Endothelial cell of umbilical vein (primary cell): Measurements from ENCODE around the gene IGSF9B. TPM values are rescaled to one million over a fixed set of nuclear protein-coding genes. Genes with fewer than 3 reads are reported as not detected.

Source experiments
- BruUV-seq: library from RNA; stranded (reverse); fragments of 400-500 nt; replicated peaks from 2 replicates; lab custom pipeline; 2021; lab: Mats Ljungman, UMichigan
- CTCF ChIA-PET: fragments of 300-600, 350-600 bp; sonication (Branson Sonifier 250); formaldehyde crosslinking; loops from one replicate; lab custom pipeline; 2021; ENCODE audit warnings: antibody characterized with exemption, inconsistent platforms; lab: Charles Lee
- POLR2A ChIA-PET: fragments of 300-600, 350-600 bp; sonication (Branson Sonifier 250); formaldehyde crosslinking; loops from one replicate; lab custom pipeline; 2021; ENCODE audit warnings: antibody characterized with exemption, inconsistent platforms; lab: Charles Lee
- DNase-seq: peaks from one replicate; pipeline ENCODE4 v3.0.0-alpha.2; 2011; ENCODE audit warnings: low read depth, low spot score
- FAIRE-seq: peaks from 2 replicates; lab custom pipeline; 2011; peaks lifted over from hg19 to GRCh38; lab: Jason Lieb, UNC
- H2AFZ ChIP-seq: 2 replicates; pipeline ENCODE4 v1.6.0; 2012; ENCODE audit warnings: low read depth, low read length, control low read depth, inconsistent platforms
- H3K27ac ChIP-seq: 2 replicates; pipeline ENCODE4 v1.5.1; 2011; ENCODE audit warnings: low read depth, mild to moderate bottlenecking, control low read depth, low read length, moderate library complexity; ENCODE audit not compliant: insufficient read depth
- H3K27me3 ChIP-seq, 2 experiments: 2 replicates each; pipeline versions ENCODE4 v1.6.0 to v1.6.1; 2011; ENCODE audit warnings: low read length in 2 of 2, mixed read lengths in 1 of 2; ENCODE audit not compliant: control insufficient read depth in 2 of 2, insufficient read depth in 2 of 2
- H3K36me3 ChIP-seq, 2 experiments: 2 replicates in 1 of 2; 3 replicates in 1 of 2; pipeline ENCODE4 v1.5.1; 2011; ENCODE audit warnings: low read length in 2 of 2, mild to moderate bottlenecking in 1 of 2, moderate library complexity in 1 of 2; ENCODE audit not compliant: control insufficient read depth in 2 of 2, insufficient read depth in 2 of 2; ENCODE audit errors: extremely low read depth in 1 of 2
- H3K4me1 ChIP-seq: 3 replicates; pipeline ENCODE4 v1.5.1; 2011; ENCODE audit warnings: mild to moderate bottlenecking, low read length; ENCODE audit not compliant: control insufficient read depth, insufficient read depth; ENCODE audit errors: extremely low read depth
- H3K4me2 ChIP-seq: 2 replicates; pipeline ENCODE4 v1.6.1; 2011; ENCODE audit warnings: low read length, control low read depth, mixed read lengths; ENCODE audit not compliant: insufficient read depth
- H3K4me3 ChIP-seq, 3 experiments: fragments of 200-600 bp in 1 of 3; sonication (generic), shearing (Covaris generic) in 1 of 3; replicated peaks in 1 of 3; 2 replicates each; pipeline ENCODE4 v1.5.1; 2011 to 2016; ENCODE audit warnings: control low read depth in 3 of 3, low read length in 3 of 3, mild to moderate bottlenecking in 2 of 3, inconsistent platforms in 1 of 3, low read depth in 1 of 3, moderate library complexity in 1 of 3; ENCODE audit not compliant: insufficient read depth in 1 of 3
- H3K79me2 ChIP-seq: 2 replicates; pipeline ENCODE4 v1.6.0; 2012; ENCODE audit warnings: low read length, inconsistent platforms; ENCODE audit not compliant: control insufficient read depth, insufficient read depth
- H3K9ac ChIP-seq: replicated peaks from 2 replicates; pipeline ENCODE3; 2011; ENCODE audit warnings: low read length, control low read depth; ENCODE audit not compliant: insufficient read depth; ENCODE audit errors: extremely low read depth
- H3K9me1 ChIP-seq: replicated peaks from 3 replicates; pipeline ENCODE4 v1.6.0; 2011; ENCODE audit warnings: mild to moderate bottlenecking, low read length; ENCODE audit not compliant: control insufficient read depth, insufficient read depth; ENCODE audit errors: extremely low read depth
- H3K9me3 ChIP-seq: replicated peaks from 2 replicates; pipeline ENCODE4 v1.5.1; 2012; ENCODE audit warnings: low read length, inconsistent platforms; ENCODE audit not compliant: control insufficient read depth, insufficient read depth
- H4K20me1 ChIP-seq: replicated peaks from 2 replicates; pipeline ENCODE3; 2011; ENCODE audit warnings: mild to moderate bottlenecking, low read length; ENCODE audit not compliant: control insufficient read depth, insufficient read depth; ENCODE audit errors: extremely low read depth
- CTCF ChIP-seq, 2 donors: IDR thresholded peaks; 1 replicate in 1 of 2; 2 replicates in 1 of 2; pipeline ENCODE4 v1.5.1; 2011; ENCODE audit warnings: low read length in 2 of 2, mild to moderate bottlenecking in 2 of 2, moderate library complexity in 2 of 2, control low read depth in 1 of 2, inconsistent platforms in 1 of 2, low read depth in 1 of 2; ENCODE audit not compliant: insufficient read depth in 1 of 2; ENCODE audit errors: extremely low read depth in 1 of 2
- EZH2 ChIP-seq: IDR thresholded peaks from 2 replicates; pipeline ENCODE4 v1.6.1; 2012; ENCODE audit warnings: borderline replicate concordance, low read depth, mild to moderate bottlenecking, moderate library complexity, low read length, inconsistent platforms; ENCODE audit not compliant: severe bottlenecking
- FOS ChIP-seq: IDR thresholded peaks from 2 replicates; pipeline ENCODE4 v1.6.1; 2011; ENCODE audit warnings: mild to moderate bottlenecking, low read length, moderate library complexity, borderline replicate concordance; ENCODE audit not compliant: insufficient read depth
- GATA2 ChIP-seq: IDR thresholded peaks from 2 replicates; pipeline ENCODE4 v1.7.0; 2011; ENCODE audit warnings: low read depth, mild to moderate bottlenecking, moderate library complexity, mixed read lengths, low read length; ENCODE audit not compliant: insufficient read length, insufficient read depth
- JUN ChIP-seq: IDR thresholded peaks from 2 replicates; pipeline ENCODE4 v1.6.1; 2011; ENCODE audit warnings: borderline replicate concordance, low read depth; ENCODE audit not compliant: insufficient read length, insufficient read depth
- MAX ChIP-seq: IDR thresholded peaks from 2 replicates; pipeline ENCODE4 v1.6.1; 2011; ENCODE audit not compliant: insufficient read depth, insufficient read length
- MYC ChIP-seq: IDR thresholded peaks from one replicate; pipeline ENCODE4 v1.6.1; 2011; ENCODE audit warnings: mild to moderate bottlenecking, low read depth, low read length
- POLR2A ChIP-seq: IDR thresholded peaks from 2 replicates; pipeline ENCODE4 v1.6.1; 2012; ENCODE audit warnings: low read depth, mild to moderate bottlenecking, control low read depth, low read length
- POLR2AphosphoS5 ChIP-seq: IDR thresholded peaks from 2 replicates; pipeline ENCODE4 v1.6.1; 2012; ENCODE audit warnings: low read depth, mild to moderate bottlenecking, control low read depth, low read length, moderate library complexity; ENCODE audit not compliant: insufficient read depth
- dilution Hi-C: fragments of 300-500 bp; cut with MboI; formaldehyde crosslinking; loops from one replicate; pipeline ENCODE4 v1.15.0; 2019; ENCODE audit warnings: low sequenced_read_pairs; ENCODE audit not compliant: extremely low pct_ligation_motif_present
- intact Hi-C: fragments of 100-400 bp; cut with micrococcal nuclease; formaldehyde crosslinking; loops from one replicate; pipeline ENCODE4 v1.10.0; 2022
- polyA plus RNA-seq, 4 experiments: library from polyadenylated mRNA; depleted of rRNA in 3 of 4; stranded (reverse) in 3 of 4; unstranded in 1 of 4; fragments of >200 nt; gene quantifications; 2 replicates each; pipeline versions ENCODE4 v1.2.1 to v1.2.3, GENCODE V29; 2011 to 2012; ENCODE audit warnings: missing spikeins in 1 of 4
- total RNA-seq: library from RNA; stranded (reverse); gene quantifications from 2 replicates; pipeline ENCODE4 v1.2.3, GENCODE V29; 2021

IGSF9B gene
- total and polyA plus RNA-seq, 2 donors (not counting 3 experiments of a cell fraction or from before 2014, with no cell fraction given): 0.15 to 0.18 TPM

GRCh38 chr11:133953999-133954398 lies 2.8 kb downstream of the IGSF9B start:
- H3K79me2 ChIP-seq: no peaks in the 10 kb centered on the region
- dilution Hi-C loops: no loop called here
- intact Hi-C loops: no loop called here

More at GRCh38 chr11:133953999-133954398, 2.8 kb downstream of the IGSF9B start:
- no peaks in the 10 kb centered on the region for H3K9me1 ChIP-seq
- H3K4me1 ChIP-seq: no peaks in the 10 kb centered on the region
- no peak overlapping the region for H3K27ac ChIP-seq
- no TSS peak for BruUV-seq
- H3K4me2 ChIP-seq: no peak overlapping the region
- CTCF ChIA-PET: no interaction called here
- H3K9me3 ChIP-seq: no peaks in the 10 kb centered on the region
- FAIRE-seq (no peak), DNase-seq (no peak)
- TF ChIP-seq POLR2AphosphoS5 (no peak), MAX (no peak), POLR2A (no peak), FOS (no peak), EZH2 (no peak), JUN (no peak), CTCF (IDR thresholded peaks at IDR 0.05; ENCODE audit: extremely low read depth in 1 of 2, insufficient read depth in 1 of 2, low read depth in 1 of 2, low read length in 2 of 2) (no peak), MYC (no peak), GATA2 (no peak)
- no peaks in the 10 kb centered on the region for H4K20me1 ChIP-seq
- H3K36me3 ChIP-seq: no peaks in the 10 kb centered on the region
- H3K27me3 ChIP-seq: peaks cover 35 to 42% of the 10 kb centered on the region in 2 experiments
- H3K4me3 ChIP-seq: no peak overlapping the region
- no peak overlapping the region for H3K9ac ChIP-seq
- POLR2A ChIA-PET: no interaction called here
- H2AFZ ChIP-seq: no peak overlapping the region
